ENCODE data around the gene HLA-DMB.
A peak's percentile ranks its signal among the peaks of the same experiment; 100 is the strongest.

Gene HLA-DMB

DNA sequence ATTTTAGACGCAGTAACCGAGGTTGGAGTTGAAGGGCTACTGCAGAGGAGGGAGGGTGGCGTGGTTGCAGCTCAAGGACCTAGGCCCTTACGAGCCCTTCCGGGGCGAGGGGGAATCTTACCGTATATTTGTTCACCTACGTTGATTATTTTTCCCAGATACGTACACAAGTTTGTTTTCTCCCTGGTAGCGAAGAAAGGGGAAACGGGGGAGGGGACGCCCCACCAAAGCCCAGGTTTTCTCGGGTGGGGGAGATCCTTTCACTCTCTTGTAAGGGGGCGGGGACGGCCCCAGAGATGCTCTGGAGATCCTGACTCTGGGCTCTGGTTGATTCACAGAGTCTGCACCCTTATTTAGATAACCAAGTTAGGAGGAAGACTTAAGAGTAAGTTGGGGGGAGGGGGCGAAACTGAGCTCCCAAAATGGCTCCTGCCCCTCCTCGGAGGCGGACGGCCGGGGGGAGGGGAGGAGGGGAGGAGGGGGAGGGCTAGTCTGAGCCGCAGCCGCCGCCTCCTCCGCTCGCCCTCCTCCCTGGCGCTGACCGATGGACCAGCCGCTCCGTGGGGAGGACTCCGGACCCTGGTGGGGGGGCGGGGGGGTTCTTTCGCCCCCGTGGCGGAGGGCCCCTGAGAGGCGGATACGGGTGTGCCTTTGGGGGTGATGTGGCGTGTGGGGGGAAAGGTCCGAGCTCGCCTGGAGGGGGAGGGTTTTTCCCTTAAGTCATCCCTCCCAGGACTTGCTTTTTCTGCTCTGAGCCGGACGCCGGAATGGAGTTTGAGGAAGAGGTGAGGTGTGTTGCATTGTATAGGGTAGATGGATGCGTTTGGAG, 29.8 kb upstream of the HLA-DMB start:
- Histone ChIP-seq H3K9ac (ENCODE audit: low read length) (peak overlapping the region; percentile 100), H3K27me3 (ENCODE audit: control insufficient read depth in 1 of 2, insufficient read depth in 2 of 2, low read length in 2 of 2) (no peaks in the 10 kb centered on the region), H3K36me3 (ENCODE audit: insufficient read depth, low read length) (peaks cover 22% of the 10 kb centered on the region), H3K27ac (ENCODE audit: low read depth, low read length) (peak overlapping the region; percentile 100), H3K9me3 (ENCODE audit: low read length) (no peaks in the 10 kb centered on the region), H3K4me1 (ENCODE audit: insufficient read depth, low read length) (peaks cover 29% of the 10 kb centered on the region), H3K4me3 (ENCODE audit: low read depth in 1 of 2, low read length in 2 of 2) (peak overlapping the region; percentile 84 to 99)

DNA sequence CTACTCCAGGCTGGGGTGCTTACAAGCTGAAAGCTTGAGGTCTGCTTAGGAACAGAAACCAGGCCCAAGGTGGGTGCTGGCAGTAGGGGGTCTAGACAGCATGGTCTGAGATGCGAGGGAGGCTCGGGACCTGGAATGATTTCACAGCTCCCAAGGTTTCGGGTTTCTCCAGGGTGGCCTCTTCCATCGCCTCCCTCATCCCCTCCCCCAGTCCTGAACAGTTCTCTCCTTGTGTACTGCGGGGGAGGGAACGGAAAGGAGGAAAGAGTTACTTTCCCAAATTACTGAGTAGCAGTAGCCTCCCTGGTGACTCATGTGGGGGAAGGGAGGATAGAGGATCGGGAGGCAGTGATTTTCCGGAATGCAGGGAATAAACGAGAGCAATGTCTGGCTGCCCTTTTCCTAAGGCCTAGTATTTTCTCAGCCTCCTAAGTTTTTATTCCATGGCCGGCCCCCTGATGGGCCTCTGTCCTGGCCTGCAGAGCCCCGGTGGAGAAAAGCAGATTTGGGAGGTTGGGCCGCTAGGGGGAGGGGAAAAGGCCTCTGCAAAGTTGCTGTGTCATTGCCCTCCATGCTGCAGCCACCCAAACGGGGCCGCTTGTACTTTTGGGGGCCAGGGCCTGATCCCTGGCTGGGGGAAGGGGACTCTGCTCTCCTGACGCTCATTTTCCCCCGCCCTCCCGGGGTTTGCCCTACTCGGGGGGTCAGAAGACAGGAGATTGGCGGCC, 29.0 kb upstream of the HLA-DMB start:
- Histone ChIP-seq H3K4me1 (ENCODE audit: insufficient read depth, low read length) (peaks cover 21% of the 10 kb centered on the region), H3K4me3 (ENCODE audit: low read depth in 1 of 2, low read length in 2 of 2) (peak overlapping the region; percentile 84 to 98), H3K27ac (ENCODE audit: low read depth, low read length) (peak overlapping the region; percentile 100), H3K27me3 (ENCODE audit: control insufficient read depth in 1 of 2, insufficient read depth in 2 of 2, low read length in 2 of 2) (no peaks in the 10 kb centered on the region), H3K9me3 (ENCODE audit: low read length) (no peaks in the 10 kb centered on the region), H3K9ac (ENCODE audit: low read length) (peak overlapping the region; percentile 97), H3K36me3 (ENCODE audit: insufficient read depth, low read length) (peaks cover 15% of the 10 kb centered on the region)

DNA sequence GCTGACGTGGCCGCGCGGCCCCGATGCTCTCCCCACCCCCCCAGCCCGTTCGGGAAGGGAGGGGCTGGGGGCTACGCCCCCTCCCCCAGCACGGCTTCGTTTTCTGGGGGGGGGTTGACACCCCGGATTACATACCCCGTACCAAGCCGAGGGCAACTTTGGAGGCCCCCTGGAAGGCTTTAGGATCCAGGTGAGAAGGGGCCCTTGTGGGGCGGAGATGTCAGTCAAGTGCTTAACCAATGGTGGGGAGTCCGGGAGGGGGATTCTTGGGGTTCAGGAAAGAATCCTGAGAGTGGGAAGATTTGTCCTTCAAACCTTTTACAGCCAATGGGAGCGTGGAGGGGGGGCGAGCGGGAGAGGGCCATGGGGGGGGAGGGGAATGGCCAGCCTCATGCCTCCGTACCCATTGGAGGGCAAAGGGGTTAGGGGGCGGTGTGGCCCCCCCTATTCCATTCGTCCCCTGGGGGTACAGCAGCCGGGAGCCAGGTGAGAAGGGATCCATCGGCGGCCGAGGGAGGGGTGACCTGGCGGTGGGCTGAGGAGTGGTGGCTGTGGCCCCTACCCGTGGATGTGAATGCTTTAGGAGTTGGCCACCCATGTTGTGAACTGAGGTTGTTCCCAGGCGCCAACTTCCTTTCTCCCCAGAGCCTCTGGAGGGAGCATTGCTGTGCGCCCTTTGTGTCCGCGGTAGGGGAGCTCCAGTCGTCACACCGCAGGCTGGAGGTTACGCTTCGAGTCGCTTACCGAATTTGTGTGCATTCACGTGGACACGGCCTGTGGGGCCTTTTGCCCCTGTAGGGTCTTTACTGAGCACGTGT, 28.2 kb upstream of the HLA-DMB start:
- Histone ChIP-seq H3K27ac (ENCODE audit: low read depth, low read length) (peak overlapping the region; percentile 100), H3K9me3 (ENCODE audit: low read length) (no peaks in the 10 kb centered on the region), H3K27me3 (ENCODE audit: control insufficient read depth in 1 of 2, insufficient read depth in 2 of 2, low read length in 2 of 2) (no peaks in the 10 kb centered on the region), H3K9ac (ENCODE audit: low read length) (peak overlapping the region; percentile 97), H3K4me1 (ENCODE audit: insufficient read depth, low read length) (peaks cover 14% of the 10 kb centered on the region), H3K4me3 (ENCODE audit: low read depth in 1 of 2, low read length in 2 of 2) (peak overlapping the region; percentile 84 to 98), H3K36me3 (ENCODE audit: insufficient read depth, low read length) (peaks cover 7% of the 10 kb centered on the region)

DNA sequence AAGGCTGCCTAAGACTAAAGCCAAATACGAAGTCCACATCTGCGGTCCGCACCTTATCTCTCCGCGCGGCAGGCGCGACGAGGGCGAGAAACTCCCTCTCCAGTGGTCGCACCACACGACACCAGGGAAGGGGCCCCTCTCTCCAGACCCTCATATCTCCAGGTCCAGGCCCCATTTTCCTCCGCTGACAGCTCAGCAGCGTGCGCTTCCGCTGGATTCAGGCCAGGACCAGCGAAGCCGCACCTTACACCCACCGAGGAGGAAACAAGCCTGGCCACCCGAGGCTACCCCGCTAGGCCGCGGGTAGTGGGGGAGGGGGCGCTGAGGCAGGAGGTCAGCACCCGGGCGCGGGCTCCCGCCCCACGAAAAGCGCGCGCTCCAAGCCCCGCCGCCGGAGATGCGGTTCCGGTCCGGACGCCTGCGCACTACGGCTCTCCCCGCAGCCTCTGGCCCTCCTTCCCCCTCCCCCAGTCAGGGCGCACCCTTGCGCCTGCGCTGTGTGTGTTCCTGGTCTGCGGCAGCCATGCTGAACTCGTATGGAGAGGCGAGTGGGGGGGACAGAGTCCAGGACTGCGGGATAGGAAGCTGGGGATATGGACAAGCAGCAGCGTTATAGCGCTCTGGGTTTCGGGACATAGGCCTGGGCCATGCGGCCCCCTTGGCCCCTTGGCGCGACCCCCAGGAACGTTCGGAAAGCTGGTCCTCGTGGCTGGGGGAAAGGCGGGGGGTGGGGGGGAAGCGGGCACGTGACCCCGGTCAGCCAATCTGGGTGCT, 27.5 kb upstream of the HLA-DMB start, which contains the start of gene BRD2:
Gene BRD2, plus strand, starts transcription at position 502 of the 774 bp plus-strand sequence. CDS start 4,305 bp downstream, outside the sequence.
- Histone ChIP-seq H3K4me3 (ENCODE audit: low read depth in 1 of 2, low read length in 2 of 2) (peak within 1 kb of the TSS; percentile 84 to 98), H3K36me3 (ENCODE audit: insufficient read depth, low read length) (peaks cover 7% of the 10 kb centered on the region), H3K4me1 (ENCODE audit: insufficient read depth, low read length) (peaks cover 14% of the 10 kb centered on the region), H3K9me3 (ENCODE audit: low read length) (no peaks in the 10 kb centered on the region), H3K27me3 (ENCODE audit: control insufficient read depth in 1 of 2, insufficient read depth in 2 of 2, low read length in 2 of 2) (no peaks in the 10 kb centered on the region), H3K27ac (ENCODE audit: low read depth, low read length) (peak within 1 kb of the TSS; percentile 100), H3K9ac (ENCODE audit: low read length) (peak within 1 kb of the TSS; percentile 97)

DNA sequence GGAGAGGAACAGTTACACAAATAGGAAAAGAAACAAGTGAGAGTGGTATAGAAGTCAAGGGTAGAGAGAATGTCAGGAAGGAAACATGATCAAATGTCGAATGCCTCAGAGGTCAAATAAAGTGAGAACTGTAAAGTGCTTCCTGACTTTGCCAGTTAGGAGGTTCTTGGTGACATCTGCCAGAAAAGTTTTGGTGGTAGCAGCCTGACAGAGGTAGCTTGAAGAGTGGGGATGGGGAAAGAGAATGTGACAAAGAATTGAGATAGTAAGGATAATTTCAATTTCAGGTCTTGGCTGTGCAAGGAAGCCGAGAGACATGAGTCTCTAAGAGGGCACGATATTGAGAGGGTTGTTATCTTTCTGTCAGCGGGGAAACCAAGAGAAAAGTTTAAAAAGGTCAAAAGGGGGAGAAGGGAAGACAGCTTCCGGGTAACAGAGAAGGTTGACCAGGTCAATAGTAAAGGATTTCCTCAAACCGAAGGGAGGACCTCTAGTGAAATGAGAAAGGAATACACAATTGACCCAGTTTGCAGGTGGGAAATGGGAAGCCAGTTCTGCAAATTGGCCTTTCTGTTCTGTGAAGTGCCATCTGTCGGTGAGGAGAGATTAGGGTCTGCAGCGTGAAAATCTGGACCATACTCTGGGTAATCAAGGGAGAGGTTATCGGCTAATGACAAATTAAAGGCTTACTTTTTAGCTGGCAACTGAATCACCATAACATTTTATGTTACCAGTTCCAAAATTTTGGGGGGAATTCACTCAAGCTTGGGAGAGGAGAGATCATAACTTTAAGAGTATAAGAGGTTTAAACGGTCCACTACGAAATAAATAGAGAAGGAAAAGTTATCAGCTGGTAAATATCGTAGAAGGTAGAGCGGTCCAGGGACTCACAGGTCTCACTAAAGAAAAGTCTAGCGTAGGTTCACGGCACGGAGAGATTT, 26.6 kb upstream of the HLA-DMB start:
- peak overlapping the region; percentile 100 for H3K27ac ChIP-seq (ENCODE audit: low read depth, low read length)
- peaks cover 14% of the 10 kb centered on the region for H3K4me1 ChIP-seq (ENCODE audit: insufficient read depth, low read length)
- H3K27me3 ChIP-seq (ENCODE audit: control insufficient read depth in 1 of 2, insufficient read depth in 2 of 2, low read length in 2 of 2): no peaks in the 10 kb centered on the region
- peak overlapping the region; percentile 84 to 98 for H3K4me3 ChIP-seq (ENCODE audit: low read depth in 1 of 2, low read length in 2 of 2)
- H3K36me3 ChIP-seq (ENCODE audit: insufficient read depth, low read length): no peaks in the 10 kb centered on the region
- H3K9ac ChIP-seq (ENCODE audit: low read length): peak overlapping the region; percentile 91
- H3K9me3 ChIP-seq (ENCODE audit: low read length): no peaks in the 10 kb centered on the region

DNA sequence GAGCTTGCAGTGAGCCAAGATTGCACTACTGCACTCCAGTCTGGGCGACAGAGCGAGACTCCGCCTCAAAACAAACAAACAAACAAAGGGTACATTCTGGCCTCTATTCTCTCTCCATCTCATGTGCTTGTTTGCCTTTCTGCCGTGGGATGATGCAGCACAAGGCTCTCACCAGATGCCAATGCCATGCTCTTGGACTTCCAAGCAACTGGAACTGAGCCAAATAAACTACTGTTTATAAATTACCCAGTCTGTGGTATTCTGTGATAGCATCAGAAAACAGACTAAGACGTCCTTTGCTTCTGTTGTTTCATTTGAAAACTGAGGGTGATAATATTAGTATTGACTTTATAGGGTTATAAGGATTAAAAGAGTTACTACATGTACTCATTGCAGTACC, 23.9 kb upstream of the HLA-DMB start:
- Histone ChIP-seq H3K27ac (ENCODE audit: low read depth, low read length) (no peak overlapping the region), H3K4me3 (ENCODE audit: low read depth in 1 of 2, low read length in 2 of 2) (no peak overlapping the region), H3K4me1 (ENCODE audit: insufficient read depth, low read length) (peaks cover 14% of the 10 kb centered on the region), H3K9ac (ENCODE audit: low read length) (no peak overlapping the region), H3K9me3 (ENCODE audit: low read length) (no peaks in the 10 kb centered on the region), H3K27me3 (ENCODE audit: control insufficient read depth in 1 of 2, insufficient read depth in 2 of 2, low read length in 2 of 2) (no peaks in the 10 kb centered on the region), H3K36me3 (ENCODE audit: insufficient read depth, low read length) (no peaks in the 10 kb centered on the region)

DNA sequence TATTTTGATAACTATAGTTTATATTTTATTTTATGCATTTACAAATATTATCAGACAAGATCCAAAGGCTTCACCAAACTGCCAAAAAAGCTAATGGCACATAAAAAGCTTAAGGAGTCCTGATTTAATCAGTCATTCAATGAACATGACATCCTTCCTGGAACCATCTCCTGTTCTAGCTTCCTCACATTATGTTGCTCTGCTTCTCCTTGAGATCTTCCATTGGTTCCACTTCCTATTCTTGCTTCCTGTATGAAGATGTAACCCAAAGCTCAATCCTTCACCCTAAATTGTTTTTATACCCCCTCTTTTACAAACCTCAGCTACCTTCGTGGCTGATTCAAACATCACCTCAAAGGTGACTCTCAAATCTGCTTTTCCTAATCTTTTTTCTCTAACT, 23.0 kb upstream of the HLA-DMB start:
- no peak overlapping the region for H3K4me3 ChIP-seq (ENCODE audit: low read depth in 1 of 2, low read length in 2 of 2)
- H3K9ac ChIP-seq (ENCODE audit: low read length): no peak overlapping the region
- no peaks in the 10 kb centered on the region for H3K9me3 ChIP-seq (ENCODE audit: low read length)
- H3K27me3 ChIP-seq (ENCODE audit: control insufficient read depth in 1 of 2, insufficient read depth in 2 of 2, low read length in 2 of 2): no peaks in the 10 kb centered on the region
- peaks cover 14% of the 10 kb centered on the region for H3K4me1 ChIP-seq (ENCODE audit: insufficient read depth, low read length)
- no peak overlapping the region for H3K27ac ChIP-seq (ENCODE audit: low read depth, low read length)
- no peaks in the 10 kb centered on the region for H3K36me3 ChIP-seq (ENCODE audit: insufficient read depth, low read length)

DNA sequence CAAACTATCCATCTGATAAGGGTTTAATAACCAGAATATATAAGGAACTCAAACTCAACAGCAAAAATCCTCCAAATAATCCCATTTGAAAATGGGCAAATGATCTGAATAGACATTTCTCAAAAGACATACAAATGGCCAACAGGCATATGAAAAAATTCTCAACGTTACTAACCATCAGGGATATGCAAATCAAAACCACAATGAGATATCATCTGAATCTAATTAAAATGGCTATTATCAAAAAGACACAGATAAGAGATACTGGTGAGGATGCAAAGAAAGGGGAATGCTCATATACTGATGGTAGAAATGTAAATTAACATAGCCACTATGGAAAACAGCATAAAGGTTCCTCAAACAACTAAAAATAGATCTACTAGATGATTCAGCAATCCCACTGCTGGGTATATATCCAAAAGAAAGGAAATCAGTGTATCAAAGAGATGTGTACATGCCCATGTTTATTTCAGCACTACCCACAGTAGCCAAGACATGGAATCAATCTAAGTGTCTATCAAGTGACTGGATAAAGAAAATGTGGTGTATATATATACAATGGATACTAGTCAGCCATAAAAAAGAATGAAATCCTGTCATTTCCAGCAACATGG, 21.5 kb upstream of the HLA-DMB start:
- H3K27ac ChIP-seq (ENCODE audit: low read depth, low read length): no peak overlapping the region
- no peak overlapping the region for H3K9ac ChIP-seq (ENCODE audit: low read length)
- no peaks in the 10 kb centered on the region for H3K36me3 ChIP-seq (ENCODE audit: insufficient read depth, low read length)
- H3K27me3 ChIP-seq (ENCODE audit: control insufficient read depth in 1 of 2, insufficient read depth in 2 of 2, low read length in 2 of 2): no peaks in the 10 kb centered on the region
- no peaks in the 10 kb centered on the region for H3K9me3 ChIP-seq (ENCODE audit: low read length)
- no peak overlapping the region for H3K4me3 ChIP-seq (ENCODE audit: low read depth in 1 of 2, low read length in 2 of 2)
- peaks cover 9% of the 10 kb centered on the region for H3K4me1 ChIP-seq (ENCODE audit: insufficient read depth, low read length)

DNA sequence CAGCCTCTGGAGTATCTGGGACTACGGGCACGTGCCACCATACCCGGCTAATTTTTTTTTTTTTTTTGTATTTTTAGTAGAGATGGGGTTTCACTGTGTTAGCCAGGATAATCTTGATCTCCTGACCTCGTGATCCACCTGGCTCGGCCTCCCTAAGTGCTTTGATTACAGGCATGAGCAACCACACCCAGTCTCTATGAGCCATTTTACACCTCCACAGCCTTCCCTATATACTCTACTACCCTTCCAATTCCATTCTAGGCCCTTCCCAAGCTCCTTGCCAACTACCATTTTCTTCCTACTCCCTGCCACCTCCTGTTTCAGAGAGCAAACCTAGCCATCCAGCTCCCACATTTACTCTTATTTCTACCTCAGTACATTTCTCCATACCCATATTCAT, 19.7 kb upstream of the HLA-DMB start:
- Histone ChIP-seq H3K27me3 (ENCODE audit: control insufficient read depth in 1 of 2, insufficient read depth in 2 of 2, low read length in 2 of 2) (no peaks in the 10 kb centered on the region), H3K36me3 (ENCODE audit: insufficient read depth, low read length) (no peaks in the 10 kb centered on the region), H3K4me3 (ENCODE audit: low read depth in 1 of 2, low read length in 2 of 2) (no peak overlapping the region), H3K4me1 (ENCODE audit: insufficient read depth, low read length) (no peaks in the 10 kb centered on the region), H3K9ac (ENCODE audit: low read length) (no peak overlapping the region), H3K9me3 (ENCODE audit: low read length) (no peaks in the 10 kb centered on the region), H3K27ac (ENCODE audit: low read depth, low read length) (no peak overlapping the region)

DNA sequence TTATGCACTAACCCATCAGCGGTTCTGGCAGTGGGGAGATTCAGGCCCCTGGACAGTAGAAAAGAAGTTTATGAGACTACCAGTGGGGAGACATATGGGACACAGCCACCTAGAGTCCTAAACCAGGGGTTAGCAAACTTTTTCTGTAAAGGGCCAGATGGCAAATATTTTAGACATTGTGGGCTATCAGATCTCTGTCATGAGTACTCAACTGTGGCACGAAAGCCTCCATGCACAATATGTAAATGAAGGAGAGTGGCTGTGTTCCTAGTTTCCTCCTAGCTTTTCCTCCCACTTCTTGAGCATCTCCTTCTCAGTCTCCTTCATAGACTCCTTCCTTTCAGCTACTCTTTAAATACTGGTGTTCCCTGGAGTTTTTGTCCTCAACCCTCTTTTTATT, 15.3 kb upstream of the HLA-DMB start:
- Histone ChIP-seq H3K27me3 (ENCODE audit: control insufficient read depth in 1 of 2, insufficient read depth in 2 of 2, low read length in 2 of 2) (no peaks in the 10 kb centered on the region), H3K9ac (ENCODE audit: low read length) (no peak overlapping the region), H3K4me3 (ENCODE audit: low read depth in 1 of 2, low read length in 2 of 2) (no peak overlapping the region), H3K9me3 (ENCODE audit: low read length) (no peaks in the 10 kb centered on the region), H3K27ac (ENCODE audit: low read depth, low read length) (no peak overlapping the region), H3K4me1 (ENCODE audit: insufficient read depth, low read length) (peaks cover 12% of the 10 kb centered on the region), H3K36me3 (ENCODE audit: insufficient read depth, low read length) (no peaks in the 10 kb centered on the region)

Data from muscle layer of colon (tissue), 2 donors.